Keratinocyte (primary cell): ENCODE measurements around the gene PSMB7. TPM values are rescaled to one million over a fixed set of nuclear protein-coding genes. Genes with fewer than 3 reads are reported as not detected.

Source experiments
- DNase-seq: peaks from one replicate; pipeline ENCODE4 v3.0.0-alpha.2; 2011; ENCODE audit warnings: low read depth, missing footprints, low spot score
- FAIRE-seq: peaks from 2 replicates; lab custom pipeline; 2011; peaks lifted over from hg19 to GRCh38; lab: Jason Lieb, UNC
- H2AFZ ChIP-seq: 2 replicates; pipeline ENCODE4 v1.6.0; 2012; ENCODE audit warnings: low read length, control low read depth, inconsistent platforms; ENCODE audit not compliant: control insufficient read depth
- H3K27ac ChIP-seq: 2 replicates; pipeline ENCODE4 v1.5.1; 2011; ENCODE audit warnings: low read length; ENCODE audit not compliant: control insufficient read depth, insufficient read depth
- H3K27me3 ChIP-seq: 3 replicates; pipeline ENCODE4 v1.6.0; 2011; ENCODE audit warnings: low read length; ENCODE audit not compliant: control insufficient read depth, insufficient read depth; ENCODE audit errors: extremely low read depth
- H3K36me3 ChIP-seq, 2 experiments: 2 replicates in 1 of 2; 3 replicates in 1 of 2; pipeline ENCODE4 v1.5.1; 2011; ENCODE audit warnings: low read length in 2 of 2, mild to moderate bottlenecking in 1 of 2; ENCODE audit not compliant: control insufficient read depth in 2 of 2, insufficient read depth in 2 of 2; ENCODE audit errors: extremely low read depth in 1 of 2
- H3K4me1 ChIP-seq: 3 replicates; pipeline ENCODE4 v1.5.1; 2011; ENCODE audit warnings: low read length; ENCODE audit not compliant: control insufficient read depth, insufficient read depth; ENCODE audit errors: extremely low read depth
- H3K4me2 ChIP-seq: 3 replicates; pipeline ENCODE4 v1.6.0; 2011; ENCODE audit warnings: low read depth, low read length; ENCODE audit not compliant: control insufficient read depth, insufficient read depth; ENCODE audit errors: extremely low read depth
- H3K4me3 ChIP-seq, 3 experiments: fragments of 200-600 bp in 1 of 3; sonication (generic) in 1 of 3; 2 replicates in 2 of 3; 3 replicates in 1 of 3; pipeline ENCODE4 v1.5.1; 2011 to 2016; ENCODE audit warnings: low read length in 3 of 3, mild to moderate bottlenecking in 3 of 3, control low read depth in 2 of 3, inconsistent platforms in 1 of 3, low read depth in 1 of 3, mixed read lengths in 1 of 3, mixed run types in 1 of 3, moderate library complexity in 1 of 3; ENCODE audit not compliant: control insufficient read depth in 2 of 3, insufficient read depth in 2 of 3; ENCODE audit errors: extremely low read depth in 1 of 3
- H3K79me2 ChIP-seq: 2 replicates; pipeline ENCODE4 v1.6.0; 2012; ENCODE audit warnings: low read length; ENCODE audit not compliant: control insufficient read depth, insufficient read depth
- H3K9ac ChIP-seq: 3 replicates; pipeline ENCODE4 v1.6.0; 2011; ENCODE audit warnings: low read length; ENCODE audit not compliant: control insufficient read depth, insufficient read depth; ENCODE audit errors: extremely low read depth
- H3K9me1 ChIP-seq: 3 replicates; pipeline ENCODE4 v1.6.0; 2011; ENCODE audit warnings: low read length; ENCODE audit not compliant: control insufficient read depth, insufficient read depth; ENCODE audit errors: extremely low read depth
- H3K9me3 ChIP-seq: 2 replicates; pipeline ENCODE4 v1.5.1; 2012; ENCODE audit warnings: low read depth, low read length; ENCODE audit not compliant: control insufficient read depth
- H4K20me1 ChIP-seq: 3 replicates; pipeline ENCODE4 v1.6.0; 2011; ENCODE audit warnings: low read length; ENCODE audit not compliant: control insufficient read depth, insufficient read depth; ENCODE audit errors: extremely low read depth
- EZH2 ChIP-seq: IDR thresholded peaks from one replicate; pipeline ENCODE4 v1.6.1; 2012; ENCODE audit warnings: inconsistent platforms, mild to moderate bottlenecking, low read length, moderate library complexity
- dilution Hi-C: fragments of 300-500 bp; cut with MboI; formaldehyde crosslinking; loops from one replicate; pipeline ENCODE4 v1.7.0; 2020; ENCODE audit warnings: low sequenced_read_pairs; ENCODE audit not compliant: extremely low pct_ligation_motif_present
- polyA plus RNA-seq, 5 experiments: library from polyadenylated mRNA; depleted of rRNA in 3 of 5; stranded (reverse) in 3 of 5; stranded (forward) in 1 of 5; unstranded in 1 of 5; fragments of >200 nt; gene quantifications; 1 replicate in 1 of 5; 2 replicates in 3 of 5; 3 replicates in 1 of 5; pipeline versions ENCODE4 v1.2.1 to v1.2.3, GENCODE V29; 2011 to 2012; ENCODE audit warnings: missing spikeins in 2 of 5, low read depth in 1 of 5, low replicate concordance in 1 of 5
- TF ChIP-seq, protein P1 (sequence below), 3 experiments: IDR thresholded peaks in 1 of 3; conservative IDR thresholded peaks in 1 of 3; optimal IDR thresholded peaks in 1 of 3; 2 replicates in 2 of 3; 3 replicates in 1 of 3; pipeline versions ENCODE3 to v1.5.1; 2011; ENCODE audit warnings: low read length in 3 of 3, mild to moderate bottlenecking in 3 of 3, moderate library complexity in 2 of 3, control low read depth in 1 of 3, inconsistent platforms in 1 of 3; ENCODE audit not compliant: insufficient read depth in 2 of 3; ENCODE audit errors: extremely low read depth in 1 of 3

The PSMB7 gene
- polyA plus RNA-seq, 1 donor (not counting 4 experiments of a cell fraction or from before 2014, with no cell fraction given), result 388 TPM

DNA sequence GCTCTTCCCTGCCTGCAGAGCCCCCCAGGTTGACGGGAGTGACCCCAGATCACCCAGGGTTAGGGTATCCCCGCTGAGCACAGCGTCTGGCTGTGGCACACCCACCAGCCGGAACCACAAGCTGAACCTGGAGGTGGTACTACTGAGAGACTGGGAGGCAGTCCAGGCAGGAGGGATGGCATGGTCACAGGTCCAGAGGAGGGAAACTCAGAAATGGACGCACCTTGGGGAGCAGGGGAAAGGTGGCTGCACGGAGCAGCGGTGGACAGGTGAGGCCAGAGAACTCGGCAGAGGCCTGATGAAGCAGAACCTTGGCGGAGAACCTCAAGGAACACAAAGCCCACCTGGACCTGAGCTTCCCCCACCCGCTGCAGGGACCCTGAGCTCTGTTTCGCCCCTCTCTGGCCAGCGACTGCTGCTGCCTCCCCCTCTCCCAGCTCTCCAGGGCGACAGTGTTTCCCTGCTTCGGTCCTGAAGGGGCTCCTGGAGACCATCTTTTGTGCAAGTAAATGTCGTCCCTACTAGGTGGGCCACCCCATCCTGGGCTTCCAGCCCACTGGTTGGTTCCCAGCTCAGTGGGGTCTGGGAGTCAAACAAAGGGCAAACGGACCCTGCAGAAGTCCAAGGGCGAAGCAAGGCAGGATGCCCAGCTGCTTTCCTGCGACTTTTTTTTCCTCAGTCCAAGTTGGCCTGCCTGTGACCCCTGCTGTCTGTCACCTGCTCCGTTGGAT is 35.9 kb upstream of the PSMB7 start:
- Histone ChIP-seq H3K36me3 (no peaks in the 10 kb centered on the region), H3K9me3 (peaks cover 3% of the 10 kb centered on the region), H3K9ac (no peak overlapping the region), H3K27me3 (peaks cover 11% of the 10 kb centered on the region), H3K9me1 (no peaks in the 10 kb centered on the region), H3K4me3 (no peak overlapping the region), H3K79me2 (no peaks in the 10 kb centered on the region), H3K4me1 (peaks cover 8% of the 10 kb centered on the region), H4K20me1 (no peaks in the 10 kb centered on the region), H2AFZ (no peak overlapping the region), H3K4me2 (peak overlapping the region; percentile 73), H3K27ac (no peak overlapping the region)
- dilution Hi-C loops, result no loop called here
- FAIRE-seq (no peak), DNase-seq (no peak)
- TF ChIP-seq, protein P1, sequence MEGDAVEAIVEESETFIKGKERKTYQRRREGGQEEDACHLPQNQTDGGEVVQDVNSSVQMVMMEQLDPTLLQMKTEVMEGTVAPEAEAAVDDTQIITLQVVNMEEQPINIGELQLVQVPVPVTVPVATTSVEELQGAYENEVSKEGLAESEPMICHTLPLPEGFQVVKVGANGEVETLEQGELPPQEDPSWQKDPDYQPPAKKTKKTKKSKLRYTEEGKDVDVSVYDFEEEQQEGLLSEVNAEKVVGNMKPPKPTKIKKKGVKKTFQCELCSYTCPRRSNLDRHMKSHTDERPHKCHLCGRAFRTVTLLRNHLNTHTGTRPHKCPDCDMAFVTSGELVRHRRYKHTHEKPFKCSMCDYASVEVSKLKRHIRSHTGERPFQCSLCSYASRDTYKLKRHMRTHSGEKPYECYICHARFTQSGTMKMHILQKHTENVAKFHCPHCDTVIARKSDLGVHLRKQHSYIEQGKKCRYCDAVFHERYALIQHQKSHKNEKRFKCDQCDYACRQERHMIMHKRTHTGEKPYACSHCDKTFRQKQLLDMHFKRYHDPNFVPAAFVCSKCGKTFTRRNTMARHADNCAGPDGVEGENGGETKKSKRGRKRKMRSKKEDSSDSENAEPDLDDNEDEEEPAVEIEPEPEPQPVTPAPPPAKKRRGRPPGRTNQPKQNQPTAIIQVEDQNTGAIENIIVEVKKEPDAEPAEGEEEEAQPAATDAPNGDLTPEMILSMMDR (optimal IDR thresholded peaks at IDR 0.05 in 1 of 3, IDR thresholded peaks at IDR 0.05 in 1 of 3, conservative IDR thresholded peaks at IDR 0.05 in 1 of 3; ENCODE audit: extremely low read depth in 1 of 3, insufficient read depth in 2 of 3, low read length in 3 of 3), result no peak
- TF ChIP-seq EZH2, result no peak

DNA sequence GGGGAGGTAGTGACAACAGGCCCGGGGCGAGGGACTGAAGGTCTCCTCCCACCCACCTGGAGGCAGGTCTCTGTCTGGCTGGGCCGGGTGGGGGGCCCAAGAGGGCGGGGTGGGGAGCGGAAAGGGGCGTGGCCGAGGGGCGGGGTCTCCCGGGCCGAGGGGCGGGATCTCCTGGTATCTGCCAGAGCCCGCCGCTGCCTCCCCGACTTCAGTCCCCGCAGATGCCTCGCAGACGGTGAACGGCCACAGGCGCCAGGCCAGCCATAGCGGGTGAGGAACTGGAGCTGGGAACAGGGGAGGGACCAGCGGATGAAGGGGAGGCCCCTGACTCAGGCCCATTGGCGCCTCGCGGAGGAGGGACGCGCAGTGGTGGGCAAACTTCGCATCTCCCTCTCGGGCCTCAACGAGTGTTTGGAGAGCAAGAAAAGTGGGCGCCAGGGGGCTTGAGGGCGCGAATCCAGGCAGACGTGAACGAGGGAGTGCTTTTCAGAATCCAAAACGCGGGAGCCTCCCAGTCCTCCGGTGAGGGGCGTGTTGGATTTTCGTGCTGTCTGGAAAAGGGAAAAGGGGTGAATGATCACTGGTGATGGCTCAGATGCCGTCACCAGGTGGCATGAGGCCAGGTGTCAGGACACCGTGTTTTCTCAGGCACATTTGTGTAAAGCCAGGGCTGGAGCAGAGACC is 35.1 kb upstream of the PSMB7 start, which contains the start of gene ADGRD2:
ADGRD2 (plus strand) TSS at position 211 of the 684 bp plus-strand sequence. CDS start 1,216 bp downstream, outside the sequence.
- H3K9me1 ChIP-seq, result no peaks in the 10 kb centered on the region
- H3K9me3 ChIP-seq, result peaks cover 3% of the 10 kb centered on the region
- H3K27me3 ChIP-seq, result peaks cover 11% of the 10 kb centered on the region
- peak within 1 kb of the TSS; percentile 65 for H2AFZ ChIP-seq
- no peaks in the 10 kb centered on the region for H4K20me1 ChIP-seq
- H3K4me2 ChIP-seq, result peak within 1 kb of the TSS; percentile 73
- TF ChIP-seq, protein P1 (optimal IDR thresholded peaks at IDR 0.05 in 1 of 3, IDR thresholded peaks at IDR 0.05 in 1 of 3, conservative IDR thresholded peaks at IDR 0.05 in 1 of 3; ENCODE audit: extremely low read depth in 1 of 3, insufficient read depth in 2 of 3, low read length in 3 of 3), result no peak
- TF ChIP-seq EZH2, result no peak
- H3K4me3 ChIP-seq, result peak within 1 kb of the TSS in 1 of 3 experiments; percentile 43
- no peaks in the 10 kb centered on the region for H3K36me3 ChIP-seq
- dilution Hi-C loops, result no loop called here
- peaks cover 13% of the 10 kb centered on the region for H3K4me1 ChIP-seq
- H3K79me2 ChIP-seq, result no peaks in the 10 kb centered on the region
- FAIRE-seq (no peak), DNase-seq (no peak)
- H3K27ac ChIP-seq, result no peak within 1 kb of the TSS
- no peak within 1 kb of the TSS for H3K9ac ChIP-seq
